GM18519 (cell line): ENCODE measurements around the gene COL4A1.
"Not testable (repeated sequence)": the region's sequence is repeated elsewhere in the genome, so short reads cannot be mapped to it uniquely, and the experiment has no call there.

Source experiments
- ATAC-seq: cut with Tn5 transposase; IDR thresholded peaks from one replicate; pipeline ENCODE4 v1.9.1; 2021; ENCODE audit warnings: mild to moderate bottlenecking, moderate library complexity; ENCODE audit not compliant: unreplicated experiment, low FRiP score

COL4A1 gene

DNA sequence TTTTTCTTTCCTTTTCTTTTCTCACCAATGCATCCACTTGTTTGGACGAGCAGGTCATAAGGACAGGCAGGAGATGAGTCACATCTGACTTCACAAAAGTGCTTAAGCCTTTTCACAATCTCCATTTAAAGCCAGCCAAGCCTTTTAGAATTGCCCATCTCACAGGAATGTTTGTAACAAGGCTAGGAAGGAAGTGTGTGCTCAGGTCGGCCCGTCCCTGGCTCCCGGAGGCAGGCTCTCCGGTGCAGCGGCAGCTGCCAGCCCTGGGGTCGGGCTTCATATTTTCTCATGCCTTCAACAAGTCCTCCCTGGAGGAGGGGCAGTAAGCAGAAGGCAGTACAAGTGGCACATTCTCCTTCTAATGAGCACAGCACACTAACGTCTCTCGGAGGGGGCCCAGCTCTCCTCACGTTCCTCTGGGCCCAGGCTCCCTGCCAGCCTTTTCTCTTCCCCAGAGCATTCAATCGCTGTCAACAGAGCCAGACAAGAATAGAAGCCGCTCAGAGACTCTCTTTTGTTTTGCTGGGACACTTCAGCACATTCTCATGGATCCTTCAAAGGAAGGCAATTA is 180.5 kb downstream of the COL4A1 start:
- no peak for ATAC-seq

DNA sequence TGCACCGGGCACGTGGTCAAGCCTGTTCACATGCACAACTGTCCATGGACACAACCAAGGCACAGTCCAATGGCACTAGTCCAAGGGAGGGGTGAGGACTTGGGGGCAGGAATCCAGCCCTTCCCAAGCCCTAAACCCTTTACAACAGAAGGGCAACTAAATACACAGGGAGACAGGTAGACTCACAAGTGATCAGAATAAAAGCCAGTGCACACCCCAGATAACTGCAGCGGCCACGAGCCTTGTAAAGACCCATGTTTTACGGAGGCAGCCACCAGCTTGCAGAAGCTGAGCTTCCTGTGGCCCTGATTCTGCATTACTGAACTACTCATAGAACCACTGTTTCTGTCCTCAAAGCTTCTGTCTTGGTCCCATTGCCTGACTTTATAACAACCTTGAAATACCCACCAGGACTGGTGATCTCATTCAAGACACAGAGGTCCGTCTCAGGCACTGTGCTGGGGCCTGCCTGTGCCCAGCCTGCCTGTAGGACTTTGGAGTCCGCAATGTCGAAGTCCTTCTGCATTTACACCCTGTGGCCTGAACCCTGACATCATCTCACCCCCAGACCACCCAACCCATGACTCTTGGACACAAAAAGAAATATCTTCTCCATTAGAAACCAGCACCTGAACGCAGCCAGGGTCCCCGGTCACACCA is 181.2 kb downstream of the COL4A1 start:
- no peak for ATAC-seq

DNA sequence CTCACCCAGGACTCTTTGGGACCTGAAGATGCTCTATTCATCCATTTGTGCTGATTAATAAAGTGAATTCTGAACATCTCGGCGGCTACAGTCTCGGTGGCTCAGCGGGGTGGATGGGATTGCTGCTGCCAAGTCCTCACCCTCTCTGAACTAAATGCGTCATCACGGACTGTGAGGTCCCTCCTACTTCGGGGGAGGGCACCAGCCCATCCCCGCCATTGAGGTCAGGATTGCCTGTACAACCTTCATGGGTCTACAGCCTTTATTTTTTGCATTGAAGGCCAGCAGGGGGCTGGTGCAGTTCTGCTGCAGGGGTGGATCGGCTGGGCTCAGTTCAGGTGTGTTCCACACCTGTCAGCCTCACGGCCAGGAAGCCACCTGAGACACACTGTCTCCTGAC is 181.8 kb downstream of the COL4A1 start:
- ATAC-seq, result no peak

DNA sequence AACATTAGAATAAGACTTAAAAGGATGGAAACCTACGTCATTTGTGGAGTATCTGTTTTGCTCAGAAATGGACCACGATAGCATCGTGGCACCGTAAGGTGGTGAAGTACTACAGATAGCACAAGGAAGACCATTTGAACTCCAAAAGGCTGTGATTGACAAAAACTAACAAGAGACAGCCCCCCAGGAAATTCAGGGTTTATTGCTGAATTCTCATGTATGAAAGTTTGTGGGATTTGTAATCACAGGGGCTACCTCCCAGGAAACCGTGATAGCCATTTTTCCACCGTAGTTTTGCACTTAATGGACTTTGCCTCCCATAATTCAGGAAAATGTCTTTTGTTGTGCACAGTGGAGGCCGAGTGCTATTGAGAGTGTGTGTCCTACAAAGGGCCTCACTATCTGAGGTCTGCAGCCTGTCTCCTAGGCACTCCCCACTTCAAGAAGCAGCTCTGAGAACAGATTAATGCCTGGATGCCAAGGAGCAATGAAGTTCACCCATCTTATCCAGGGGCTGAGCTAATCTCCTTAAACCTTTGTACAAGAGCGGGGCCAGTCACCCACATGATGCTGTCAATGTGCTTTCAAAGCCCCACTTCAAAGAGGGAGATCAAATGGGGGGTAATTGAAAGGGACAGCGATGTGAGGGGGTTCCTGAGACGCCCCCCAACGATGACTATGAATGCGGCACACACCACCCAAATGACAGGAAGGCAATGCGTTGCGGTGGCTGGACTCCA is 182.6 kb downstream of the COL4A1 start:
- no peak for ATAC-seq

DNA sequence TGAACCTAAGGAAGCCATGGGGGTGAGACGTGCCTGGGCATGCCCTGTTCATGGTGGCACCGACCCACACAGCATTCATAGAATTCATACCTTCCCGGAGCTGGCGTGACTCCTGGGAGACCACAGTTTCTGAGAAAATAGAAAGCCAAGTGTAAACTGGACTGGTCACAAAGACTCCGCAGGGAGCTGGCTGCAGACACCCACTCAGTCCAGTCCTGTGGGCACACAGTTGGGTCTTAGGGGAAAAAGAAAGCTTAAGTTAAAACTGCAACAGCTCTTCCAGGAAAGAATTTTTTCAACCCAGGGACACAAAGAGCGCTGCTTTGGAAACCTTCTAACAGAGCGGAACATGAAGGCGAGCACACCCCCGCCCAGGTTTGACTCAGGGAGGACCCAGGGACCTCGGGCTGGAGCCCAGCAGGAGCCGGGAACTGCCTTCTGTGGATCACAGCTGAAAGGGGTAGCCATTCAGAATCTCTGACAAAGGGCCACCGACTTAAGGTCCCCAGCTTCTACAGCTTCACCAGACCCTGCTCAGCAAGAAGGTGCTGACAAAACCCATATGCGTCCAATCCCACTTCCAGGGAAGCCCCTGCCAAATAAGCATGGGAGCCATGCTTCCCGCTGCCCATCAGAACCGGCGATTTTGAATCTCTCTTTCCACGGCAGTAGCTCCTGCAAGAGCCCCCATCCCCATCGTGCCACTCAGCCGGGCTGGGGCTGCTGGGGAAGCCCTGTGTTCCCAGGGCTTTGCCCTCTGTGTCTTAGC is 183.7 kb downstream of the COL4A1 start:
- no peak for ATAC-seq

DNA sequence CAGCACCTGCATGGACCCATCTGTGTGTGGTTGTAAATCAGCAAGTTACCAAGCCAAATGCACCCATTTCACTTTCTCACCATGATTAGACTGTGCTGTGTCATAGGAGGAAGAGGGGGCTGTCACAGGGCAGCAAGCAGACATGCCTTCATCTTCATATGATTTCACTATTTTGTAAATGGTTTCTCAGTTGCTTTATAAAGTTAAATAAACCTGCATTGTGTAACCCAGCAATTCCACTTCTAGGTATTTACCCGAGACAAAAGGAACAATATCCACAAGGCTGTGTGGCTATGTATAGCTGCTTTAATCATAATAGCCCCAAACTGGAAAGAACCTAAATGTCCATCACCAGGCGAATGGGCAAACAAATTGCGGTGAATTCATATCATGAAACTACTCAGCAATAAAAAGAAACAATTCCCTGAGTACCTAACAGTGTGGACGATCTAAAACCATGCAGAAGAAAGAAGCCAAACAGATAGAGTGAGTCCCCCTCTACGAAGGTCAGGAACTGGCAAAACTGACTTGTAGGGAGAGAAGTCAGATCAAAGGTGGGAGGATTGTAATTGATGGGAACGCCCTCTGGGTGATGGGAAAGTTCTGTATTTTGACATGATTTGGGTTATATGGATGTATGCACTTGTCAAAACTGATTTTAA is 185.4 kb downstream of the COL4A1 start:
- ATAC-seq, result no peak

DNA sequence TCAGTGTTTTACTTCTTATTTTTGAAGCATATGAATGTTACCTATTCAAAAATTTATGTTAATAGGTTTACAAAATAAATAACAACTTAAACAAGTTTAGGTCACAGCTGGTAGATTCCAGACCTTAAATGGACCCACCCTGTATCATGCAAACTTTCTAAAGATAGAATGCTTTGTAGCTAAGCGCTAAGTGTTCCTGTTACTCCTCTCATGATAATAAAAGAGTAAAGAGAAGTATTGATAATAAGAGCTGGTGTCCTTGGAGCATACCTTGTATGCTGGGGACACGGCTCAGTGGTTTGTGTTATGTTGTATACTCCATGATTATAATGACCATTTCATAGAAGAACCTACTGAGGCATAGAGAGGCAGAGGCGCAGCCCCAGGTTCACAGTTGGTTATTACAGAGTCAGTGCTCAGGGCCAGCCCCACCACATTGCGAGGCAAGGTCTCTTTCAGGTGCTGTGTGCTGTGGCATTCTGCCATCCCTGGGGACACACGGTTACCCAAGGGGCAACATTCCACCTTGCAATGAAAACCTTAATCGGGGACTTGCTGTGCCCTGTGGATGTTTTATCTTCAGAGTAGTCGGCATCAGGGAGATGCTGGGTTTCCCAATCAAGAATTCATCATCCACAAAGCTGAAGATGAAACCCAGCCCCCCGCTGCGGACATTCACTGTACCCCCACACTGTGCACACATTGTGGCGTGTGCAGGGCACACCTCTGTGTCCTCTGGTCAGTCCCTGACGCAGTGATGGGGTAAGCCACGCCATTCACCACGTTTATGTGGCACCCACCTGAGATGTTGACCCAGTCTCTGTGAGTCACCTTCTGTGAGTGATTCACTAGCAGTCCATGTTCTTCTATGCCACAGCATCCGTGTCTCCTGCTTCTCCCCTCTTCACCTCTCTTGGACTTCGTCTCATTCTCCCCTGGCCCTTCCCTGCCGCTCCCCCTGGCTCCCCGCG is 186.7 kb downstream of the COL4A1 start:
- ATAC-seq, result no peak

DNA sequence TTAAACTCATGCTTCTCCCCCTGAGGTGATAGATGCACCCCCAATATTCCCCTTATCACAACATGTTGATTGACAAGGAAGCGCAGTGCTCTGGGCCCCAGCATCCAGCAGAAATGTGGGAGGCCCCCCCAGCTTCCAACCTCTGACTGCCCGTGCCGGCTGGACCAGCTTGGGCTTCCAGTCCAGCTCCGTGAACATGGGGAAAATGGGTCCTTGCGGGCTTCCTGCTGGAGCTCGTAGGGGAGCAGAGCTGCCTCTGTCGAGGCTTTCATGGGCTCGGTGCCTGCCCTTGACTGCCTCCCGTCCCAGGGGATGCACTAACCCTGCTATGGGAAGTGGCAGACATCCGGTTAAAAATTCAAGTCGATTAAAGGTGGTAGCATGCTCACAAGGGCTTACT is 188.9 kb downstream of the COL4A1 start:
- ATAC-seq, result no peak

DNA sequence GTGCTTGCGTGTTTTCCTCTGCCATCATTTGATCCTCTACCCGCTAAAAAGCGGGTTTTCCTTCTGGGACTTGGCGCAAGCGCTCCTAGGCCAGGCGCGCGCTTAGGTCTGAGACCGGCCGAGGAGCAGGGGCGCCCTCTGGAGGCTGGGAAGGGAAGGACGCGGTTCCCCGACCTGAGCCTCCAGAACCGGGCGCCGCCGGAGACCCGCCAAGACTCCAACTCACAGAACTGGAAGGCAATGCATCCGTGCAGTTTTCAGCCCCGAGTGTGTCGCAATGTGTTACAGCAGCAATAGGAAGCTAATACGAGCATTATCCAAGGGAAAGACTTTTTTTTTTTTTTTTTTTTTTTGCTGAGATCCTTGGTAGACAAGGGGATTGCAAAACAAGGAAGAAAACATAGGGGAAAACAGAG is 190.9 kb downstream of the COL4A1 start:
- peak; percentile 57 for ATAC-seq

DNA sequence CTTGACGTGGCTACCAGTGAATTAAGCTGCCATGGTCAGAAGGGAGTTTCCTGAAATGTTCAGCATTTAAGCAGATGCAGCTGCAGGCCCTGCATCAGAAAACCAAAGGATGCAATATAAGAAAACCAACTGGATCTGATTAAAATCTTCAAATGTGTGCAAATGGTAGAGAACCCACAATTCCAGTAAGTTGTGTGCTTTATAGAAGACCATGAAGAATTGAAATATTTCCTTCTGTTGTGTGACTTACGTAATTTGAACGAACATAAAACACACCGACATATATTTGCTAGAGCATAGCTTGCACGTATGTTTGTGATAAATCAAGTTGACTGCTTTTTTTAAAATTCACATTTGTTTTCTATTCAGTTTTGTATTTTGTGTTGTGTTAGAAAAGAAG is 191.4 kb downstream of the COL4A1 start:
- no peak for ATAC-seq

DNA sequence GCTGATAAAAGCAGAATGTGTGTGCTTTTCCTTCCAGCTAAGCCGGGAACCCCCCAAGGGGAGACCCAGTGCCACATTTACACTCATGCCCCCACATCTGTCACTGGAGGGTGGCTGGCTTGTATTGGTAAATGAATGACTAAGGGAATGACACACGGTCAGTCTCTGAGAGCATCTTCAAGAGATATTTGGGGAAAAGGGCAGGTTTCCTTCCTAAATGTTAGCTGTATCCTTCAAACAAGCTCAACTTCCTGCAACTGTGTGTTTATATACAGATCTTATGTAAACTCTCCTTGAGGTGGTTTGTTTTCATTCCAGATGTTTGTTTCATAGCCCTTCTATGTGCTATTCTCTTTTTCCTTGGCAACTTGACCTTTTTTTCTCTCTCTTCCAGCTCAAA is 192.6 kb downstream of the COL4A1 start:
- no peak for ATAC-seq

DNA sequence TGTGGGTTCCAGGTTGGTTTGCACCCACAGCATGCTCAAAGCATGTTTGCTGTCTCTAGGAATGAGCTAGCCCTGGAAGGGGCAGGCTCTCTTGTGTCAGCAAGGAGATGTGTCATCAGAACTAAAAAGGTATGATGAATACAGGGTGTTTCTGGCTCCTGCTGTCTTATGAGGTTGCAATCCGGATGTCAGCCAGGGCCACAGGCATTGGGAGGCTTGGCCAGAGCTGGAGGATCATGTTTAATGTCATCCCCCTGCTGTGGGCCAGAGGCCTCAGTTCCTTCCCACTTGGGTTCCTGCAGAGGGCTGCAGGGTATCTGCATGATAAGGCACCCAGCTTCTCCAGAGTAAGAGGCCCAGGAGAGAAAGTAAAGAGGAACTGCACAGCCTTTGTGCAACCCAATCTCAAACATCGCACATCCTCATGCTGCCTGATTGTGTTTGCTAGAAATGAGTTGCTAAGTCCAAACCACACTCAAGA is 193.6 kb downstream of the COL4A1 start:
- no peak for ATAC-seq

DNA sequence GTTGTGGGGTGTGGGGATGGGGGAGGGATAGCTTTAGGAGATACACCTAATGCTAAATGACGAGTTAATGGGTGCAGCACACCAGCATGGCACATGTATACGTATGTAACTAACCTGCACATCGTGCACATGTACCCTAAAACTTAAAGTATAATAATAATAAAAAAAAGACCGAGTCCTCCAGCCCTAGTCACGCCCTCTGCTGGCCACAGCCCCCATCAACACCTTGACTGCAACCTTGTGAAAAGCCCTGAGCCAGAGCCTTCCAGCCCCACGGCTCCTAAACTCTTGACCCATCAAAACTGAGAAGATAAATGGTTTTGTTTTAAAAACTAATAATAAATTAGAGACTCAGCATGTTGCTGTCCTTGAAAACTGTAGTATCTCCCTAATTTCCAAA is 194.6 kb downstream of the COL4A1 start:
- not testable (repeated sequence) for ATAC-seq

DNA sequence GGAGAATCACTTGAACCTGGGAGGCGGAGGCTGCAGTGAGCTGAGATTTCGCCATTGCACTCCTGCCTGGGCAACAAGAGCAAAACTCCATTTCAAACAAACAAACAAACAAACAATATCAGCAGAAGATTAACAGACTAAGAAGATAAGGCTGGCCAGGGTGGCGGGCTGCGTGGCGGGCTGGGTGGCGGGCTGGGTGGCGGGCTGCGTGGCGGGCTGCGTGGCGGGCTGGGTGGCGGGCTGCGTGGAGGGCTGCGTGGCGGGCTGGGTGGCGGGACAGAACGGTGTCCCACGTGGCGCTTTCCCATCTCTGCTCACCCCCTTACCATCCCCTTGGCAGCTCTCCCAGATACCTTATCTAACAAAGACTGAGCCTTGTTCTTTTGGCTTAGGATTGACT is 196.2 kb downstream of the COL4A1 start:
- no peak for ATAC-seq

DNA sequence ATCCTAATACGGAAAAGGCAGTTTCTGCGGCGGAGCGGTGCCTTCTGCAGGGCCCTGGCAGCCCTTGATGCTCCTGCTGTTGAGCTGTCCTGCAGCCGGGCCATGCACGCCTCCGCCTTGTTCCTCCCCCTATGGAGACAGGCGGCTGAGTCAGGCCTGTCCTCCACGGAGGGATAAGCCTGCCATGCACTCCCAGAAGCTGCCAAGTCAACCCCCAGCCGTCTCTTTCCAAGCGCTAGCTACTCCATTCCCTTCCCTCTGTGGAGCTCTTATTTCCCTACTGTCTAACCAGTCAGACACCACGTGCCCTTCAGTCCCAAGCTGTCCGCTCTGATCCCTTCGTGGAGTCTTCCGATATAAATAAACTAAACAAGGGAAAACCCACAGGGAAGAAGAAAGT is 197.0 kb downstream of the COL4A1 start:
- no peak for ATAC-seq

DNA sequence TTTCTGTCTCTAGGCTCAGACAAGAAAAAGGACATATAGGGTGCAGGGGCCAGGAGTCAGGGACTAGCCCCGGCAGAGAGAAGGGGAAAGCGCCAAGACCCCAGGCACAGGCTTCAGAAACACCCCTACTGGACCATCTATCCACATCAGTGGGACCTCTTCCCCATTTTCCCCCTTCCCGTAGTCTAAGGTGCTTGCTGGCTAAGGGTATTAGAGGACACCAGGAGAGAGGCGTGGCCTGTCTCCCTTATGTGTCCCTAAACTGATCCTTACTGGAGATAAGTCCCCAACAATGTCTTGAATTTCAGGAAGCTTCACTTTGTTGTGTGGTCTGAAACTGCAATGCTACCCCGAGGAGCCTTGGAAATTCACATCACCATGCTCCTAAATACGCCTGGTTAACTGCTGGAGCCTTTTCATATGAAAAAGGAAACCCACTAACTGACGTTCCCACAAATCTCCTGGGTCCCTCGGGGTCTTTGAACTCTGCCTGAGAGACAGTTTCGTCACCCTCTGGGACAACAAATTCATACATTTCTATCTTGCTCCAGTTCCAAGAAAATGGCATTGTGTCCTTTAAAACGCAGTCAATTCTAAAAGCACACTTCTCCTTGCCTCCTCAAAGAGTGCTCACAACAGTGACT is 197.7 kb downstream of the COL4A1 start:
- no peak for ATAC-seq

DNA sequence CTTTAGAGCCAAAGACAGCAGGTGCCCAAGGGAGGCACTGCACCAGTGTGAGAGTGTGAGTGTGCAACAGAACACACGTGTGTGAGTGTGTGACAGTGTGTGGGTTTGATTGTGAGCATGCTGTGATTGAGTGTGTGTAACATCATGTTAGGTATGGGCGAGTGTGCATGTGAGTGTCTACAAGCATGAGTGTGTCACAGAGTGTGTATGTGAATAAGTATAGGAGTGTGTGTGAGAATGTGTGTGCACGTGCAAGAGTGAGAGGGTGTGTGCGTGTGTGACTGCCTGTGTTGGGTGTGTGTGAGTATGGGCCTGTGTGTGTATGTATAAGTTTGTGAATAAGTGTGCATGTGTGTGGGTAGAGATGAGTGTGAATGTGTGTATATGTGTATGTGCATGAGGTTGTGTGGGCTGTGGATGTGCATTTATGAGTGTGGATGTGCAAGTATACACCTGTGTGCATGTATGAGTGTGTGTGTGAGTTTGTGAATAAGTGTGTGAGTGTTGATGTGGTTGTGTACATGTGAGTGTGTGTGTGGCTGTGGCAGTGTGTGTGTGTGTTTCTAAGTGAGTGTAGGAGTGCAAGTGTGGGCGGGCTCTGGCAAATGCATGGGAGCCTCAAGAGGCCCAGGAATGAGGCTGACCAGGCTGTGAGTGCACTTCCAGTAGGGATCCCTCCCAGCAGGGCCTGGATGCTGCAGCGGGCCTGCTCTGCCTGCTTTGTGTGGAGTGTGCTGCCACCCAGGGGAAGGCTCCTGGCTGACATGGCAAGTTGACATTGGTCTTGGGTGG is 198.4 kb downstream of the COL4A1 start:
- no peak for ATAC-seq
